Coronary artery (tissue), 2 donors: ENCODE measurements around the gene DAPL1.

ENCODE experiments used
- DNase-seq: peaks from one replicate; pipeline ENCODE4 v3.0.0-alpha.2; 2017; ENCODE audit warnings: low spot score
- H3K27ac ChIP-seq, 2 donors: fragments of 200-600 bp; sonication (generic); one replicate each; pipeline ENCODE4 v1.5.1; 2016 to 2019
- H3K4me3 ChIP-seq: fragments of 200-600 bp; sonication (generic); 2 replicates; pipeline ENCODE4 v1.5.1; 2016; ENCODE audit warnings: mild to moderate bottlenecking, moderate library complexity
- CTCF ChIP-seq: fragments of 200-600 bp; sonication (generic); IDR thresholded peaks from one replicate; pipeline ENCODE4 v1.5.1; 2019; ENCODE audit warnings: antibody characterized with exemption

The DAPL1 gene

GRCh38 chr2:158783923-158784322 lies 11.2 kb upstream of the DAPL1 start:
- Histone ChIP-seq H3K4me3 (no peak overlapping the region), H3K27ac (no peak overlapping the region)
- TF ChIP-seq CTCF = no peak
- no peak for DNase-seq

- no peak for DNase-seq
- H3K4me3 ChIP-seq = no peak overlapping the region
- no peak overlapping the region for H3K27ac ChIP-seq
- TF ChIP-seq CTCF = no peak
Observed at GRCh38 chr2:158786897-158787296, 8.2 kb upstream of the DAPL1 start.

GRCh38 chr2:158788951-158789350 lies 6.2 kb upstream of the DAPL1 start:
- Histone ChIP-seq H3K27ac (no peak overlapping the region), H3K4me3 (no peak overlapping the region)
- TF ChIP-seq CTCF = no peak
- no peak for DNase-seq

GRCh38 chr2:158796652-158797051 lies 1.5 kb downstream of the DAPL1 start:
- DNase-seq = no peak
- TF ChIP-seq CTCF = no peak
- no peak overlapping the region for H3K4me3 ChIP-seq
- no peak overlapping the region for H3K27ac ChIP-seq

GRCh38 chr2:158797963-158798700 lies 3.0 kb downstream of the DAPL1 start:
- Histone ChIP-seq H3K4me3 (no peak overlapping the region), H3K27ac (no peak overlapping the region)
- TF ChIP-seq CTCF = no peak
- DNase-seq = no peak

GRCh38 chr2:158799181-158799580 lies 4.1 kb downstream of the DAPL1 start:
- DNase-seq = no peak
- no peak overlapping the region for H3K4me3 ChIP-seq
- no peak overlapping the region for H3K27ac ChIP-seq
- TF ChIP-seq CTCF = no peak

- TF ChIP-seq CTCF = no peak
- DNase-seq = no peak
- H3K4me3 ChIP-seq = no peak overlapping the region
- no peak overlapping the region for H3K27ac ChIP-seq
Observed at GRCh38 chr2:158803506-158803905, 8.4 kb downstream of the DAPL1 start.
